HG03565 (cell line): Measurements from ENCODE around the gene KRT33B.
"Not testable (repeated sequence)": the region's sequence is repeated elsewhere in the genome, so short reads cannot be mapped to it uniquely, and the experiment has no call there.

Source experiments
- ATAC-seq: cut with Tn5 transposase; IDR thresholded peaks from one replicate; pipeline ENCODE4 v1.9.1; 2021; ENCODE audit warnings: mild to moderate bottlenecking, moderate library complexity; ENCODE audit not compliant: unreplicated experiment

Gene KRT33B

GRCh38 chr17:41350381-41350878, 19.2 kb downstream of the KRT33B start, which contains the start of gene KRT33A:
TSS of gene KRT33A (minus strand) at chr17:41350828. CDS start at chr17:41350767, 61 bp downstream.
- ATAC-seq: not testable (repeated sequence)

DNA sequence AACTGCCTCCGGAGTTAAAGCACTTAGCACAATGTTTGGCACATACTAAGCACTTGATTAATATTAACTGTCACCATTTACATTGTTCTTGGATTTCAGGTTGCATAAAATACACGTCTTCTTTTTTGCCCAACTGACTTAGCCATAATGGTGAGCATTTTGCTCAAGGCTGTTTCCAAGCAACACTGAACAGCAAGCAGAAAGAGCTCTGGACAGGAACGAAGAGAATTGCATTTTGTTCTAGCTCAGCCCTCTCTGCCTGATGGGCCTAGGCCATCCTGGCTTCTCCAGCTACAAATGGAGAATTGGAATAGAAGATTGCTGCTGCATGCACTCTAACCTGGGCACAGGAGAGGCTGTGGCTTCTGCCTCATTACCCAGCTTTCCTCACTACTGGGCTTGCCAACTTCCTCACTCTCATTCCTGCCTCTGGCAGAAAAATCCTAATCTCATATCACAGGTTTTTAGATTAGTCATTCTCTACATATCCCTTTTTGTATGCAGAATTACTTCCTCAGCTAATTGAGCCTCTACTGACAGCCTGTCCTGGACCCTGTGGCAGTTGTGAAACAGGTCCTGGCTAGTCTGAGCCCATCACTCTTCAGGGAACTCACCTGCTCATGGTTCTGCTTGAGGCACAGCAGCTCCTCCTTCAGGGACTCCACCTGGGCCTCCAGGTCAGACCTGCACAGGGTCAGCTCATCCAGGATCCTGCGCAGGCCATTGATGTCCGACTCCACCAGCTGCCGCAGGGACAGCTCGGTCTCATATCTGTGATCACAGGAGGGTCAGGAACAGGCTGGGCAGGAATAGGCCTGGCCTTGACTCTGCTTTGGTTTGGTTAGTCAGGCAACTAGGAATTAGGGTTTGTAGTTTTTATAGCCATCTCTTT, 21.5 kb downstream of the KRT33B start:
- no peak for ATAC-seq

- not testable (repeated sequence) for ATAC-seq
Observed at GRCh38 chr17:41346421-41346820, 23.2 kb downstream of the KRT33B start.

GRCh38 chr17:41345992-41346391, 23.6 kb downstream of the KRT33B start:
- no peak for ATAC-seq

DNA sequence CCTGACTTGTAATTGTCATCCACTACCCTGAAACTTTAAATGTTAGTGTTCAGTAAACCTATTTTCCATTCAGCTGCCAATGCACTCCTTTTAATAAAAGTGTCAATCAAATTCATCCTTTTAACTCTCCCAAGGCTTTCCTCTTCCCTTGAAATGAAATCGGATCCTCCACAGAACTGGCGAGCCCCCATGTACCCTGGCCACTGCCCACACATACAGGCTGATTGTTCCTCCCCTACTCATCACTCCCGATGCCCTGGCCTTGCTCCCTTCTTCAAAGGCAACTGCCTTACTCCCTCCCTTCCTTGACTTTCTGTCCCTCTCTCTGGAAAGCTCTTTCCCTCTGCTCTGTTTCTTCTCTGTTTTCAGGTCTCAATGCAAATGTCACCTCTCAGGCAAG, 26.6 kb downstream of the KRT33B start:
- no peak for ATAC-seq

DNA sequence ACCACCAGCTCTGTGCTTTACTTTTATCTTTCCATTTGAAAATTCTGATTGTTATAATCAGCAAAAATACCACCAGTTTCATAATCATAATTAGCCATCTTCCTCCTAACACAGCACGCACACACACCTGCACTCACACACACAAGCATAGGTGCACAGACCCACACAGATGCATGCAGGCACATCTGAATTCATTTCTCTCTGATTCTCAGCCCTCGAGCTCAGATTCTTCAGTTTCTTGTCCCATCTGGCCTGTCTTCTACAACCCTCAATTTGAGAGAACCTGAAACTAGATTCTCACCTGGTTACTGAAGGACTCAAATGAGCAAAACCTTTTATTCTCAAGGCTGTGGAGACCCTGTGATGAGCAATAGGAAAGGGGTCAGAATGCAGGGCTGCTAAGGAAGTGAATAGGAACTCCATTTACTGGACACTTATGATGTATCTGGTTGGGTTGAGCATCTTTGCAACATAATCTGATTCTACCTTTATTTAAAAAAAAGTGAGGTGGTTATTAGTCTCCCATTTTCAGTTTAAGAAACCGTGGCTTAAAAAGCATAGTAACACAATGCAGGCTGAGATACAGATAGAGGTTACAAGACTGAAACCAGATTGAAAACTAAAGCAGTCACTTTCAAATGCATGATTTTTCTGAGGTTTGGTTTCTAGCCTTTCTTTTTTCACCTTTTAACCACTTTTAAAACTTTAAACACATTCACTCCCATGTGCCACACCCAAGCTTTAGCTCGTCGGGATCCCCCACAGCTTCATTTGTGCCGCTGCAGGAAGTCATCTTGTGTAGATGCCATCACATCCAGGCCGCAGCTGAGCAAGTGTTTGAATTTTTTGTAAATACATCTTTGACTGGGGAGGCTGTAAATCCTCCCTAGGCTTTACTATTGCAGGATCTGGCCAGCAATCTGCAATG, 28.4 kb downstream of the KRT33B start:
- ATAC-seq: no peak

DNA sequence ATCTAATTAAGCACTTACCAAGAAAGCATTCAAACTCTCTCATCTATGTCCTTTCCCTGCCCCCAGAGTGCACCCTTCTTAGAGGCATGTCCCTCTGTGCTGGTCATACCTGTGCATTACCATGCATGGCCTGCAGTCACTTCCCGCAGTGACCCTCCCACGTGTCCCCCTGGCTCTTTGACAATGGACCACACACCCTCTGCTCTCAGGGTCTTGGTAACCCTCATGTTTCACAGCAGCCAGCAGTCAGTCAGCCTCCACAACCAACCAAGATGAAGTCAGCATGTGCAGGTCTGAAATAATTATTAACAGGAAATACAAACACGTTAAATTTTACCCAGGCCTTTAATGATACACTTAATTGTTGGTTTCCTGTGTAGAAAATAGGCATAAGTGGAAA, 29.1 kb downstream of the KRT33B start:
- ATAC-seq: no peak

- ATAC-seq: no peak
Observed at GRCh38 chr17:41339571-41340172, 29.9 kb downstream of the KRT33B start.

- ATAC-seq: no peak
Observed at GRCh38 chr17:41338961-41339485, 30.6 kb downstream of the KRT33B start.

DNA sequence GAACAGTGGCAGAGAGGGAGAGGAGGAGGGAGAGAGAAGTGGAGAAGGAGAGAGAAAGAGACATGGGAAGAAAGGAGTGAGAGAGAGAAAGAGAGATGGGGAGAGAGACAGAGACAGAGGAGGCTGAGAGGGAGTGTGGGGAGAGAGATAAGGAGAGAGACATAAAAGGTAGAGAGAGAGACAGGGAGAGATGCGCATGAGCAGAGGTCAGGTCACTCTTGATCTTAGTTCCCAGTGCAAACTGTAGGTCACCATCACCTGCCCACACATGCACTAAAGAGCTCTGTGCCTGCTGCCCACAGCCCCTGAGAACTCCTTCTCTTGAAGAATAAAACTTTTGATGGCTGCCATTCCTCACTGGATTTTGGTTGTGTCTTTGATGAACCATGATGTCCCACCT, 33.9 kb downstream of the KRT33B start:
- ATAC-seq: no peak

DNA sequence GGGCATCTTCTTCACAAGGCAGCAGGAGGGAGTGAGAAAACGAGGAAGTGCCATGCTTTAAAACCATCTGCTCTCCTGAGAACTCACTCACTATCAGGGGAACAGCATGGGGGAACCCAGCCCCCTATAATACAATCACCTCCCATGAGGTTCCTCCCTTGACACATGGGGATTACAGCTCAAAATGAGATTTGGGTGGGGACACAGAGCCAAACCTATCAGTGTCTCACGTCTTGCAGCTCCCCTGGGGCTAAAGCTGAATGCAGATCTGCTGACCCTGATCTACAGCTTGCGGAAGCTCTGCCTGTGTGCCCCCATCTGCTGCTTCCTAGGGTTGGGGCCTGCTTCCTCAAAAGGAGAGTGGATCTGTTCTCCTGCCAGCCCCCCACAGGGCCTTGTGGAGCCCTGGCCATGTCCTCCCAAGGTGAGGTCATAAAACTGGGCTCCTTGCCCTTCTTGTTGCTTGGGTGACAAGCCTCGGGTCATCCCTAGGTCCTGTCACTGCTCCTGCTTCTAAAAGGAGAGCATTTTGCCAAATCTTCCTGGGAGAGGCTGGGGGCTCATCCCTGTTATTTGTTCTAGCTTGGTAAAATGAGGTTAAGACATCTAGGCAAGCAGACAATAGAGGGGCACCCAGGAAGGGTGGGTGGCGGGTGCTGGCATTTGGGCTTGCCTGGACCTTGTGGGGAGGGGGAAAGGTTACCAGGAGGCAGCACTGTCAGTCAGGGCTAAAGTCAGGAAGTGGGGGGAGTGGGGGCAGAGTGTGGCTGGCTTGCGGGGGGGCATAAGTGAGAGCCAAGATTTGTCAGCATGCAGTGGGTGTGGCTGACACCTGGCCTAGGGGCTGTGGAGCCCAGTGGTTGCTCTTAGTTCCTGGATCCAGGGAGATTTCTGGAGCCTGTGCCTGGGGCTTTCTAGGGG, 35.0 kb downstream of the KRT33B start:
- no peak for ATAC-seq

- no peak for ATAC-seq
Observed at GRCh38 chr17:41333836-41334235, 35.8 kb downstream of the KRT33B start.

DNA sequence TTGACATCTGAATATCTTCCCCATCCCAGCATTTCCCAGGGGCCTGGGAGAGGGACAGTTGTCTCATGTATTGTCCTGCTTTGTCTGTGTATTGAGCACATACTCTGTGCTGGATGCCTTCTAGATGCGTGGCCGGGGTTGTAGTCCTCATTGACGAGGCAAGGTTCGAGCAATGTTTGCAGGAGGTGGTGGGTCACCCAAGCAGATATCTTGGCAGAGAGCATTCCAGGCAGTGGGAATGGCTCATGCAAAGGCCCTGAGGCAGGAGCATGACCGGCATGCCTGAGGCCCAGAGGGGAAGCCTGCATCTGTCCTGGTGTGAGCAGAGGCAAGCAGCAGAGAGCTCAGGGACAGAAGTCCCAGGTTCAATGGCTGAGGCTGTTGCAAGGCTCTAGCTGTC, 36.5 kb downstream of the KRT33B start:
- no peak for ATAC-seq

GRCh38 chr17:41332239-41332638, 37.4 kb downstream of the KRT33B start:
- ATAC-seq: no peak

DNA sequence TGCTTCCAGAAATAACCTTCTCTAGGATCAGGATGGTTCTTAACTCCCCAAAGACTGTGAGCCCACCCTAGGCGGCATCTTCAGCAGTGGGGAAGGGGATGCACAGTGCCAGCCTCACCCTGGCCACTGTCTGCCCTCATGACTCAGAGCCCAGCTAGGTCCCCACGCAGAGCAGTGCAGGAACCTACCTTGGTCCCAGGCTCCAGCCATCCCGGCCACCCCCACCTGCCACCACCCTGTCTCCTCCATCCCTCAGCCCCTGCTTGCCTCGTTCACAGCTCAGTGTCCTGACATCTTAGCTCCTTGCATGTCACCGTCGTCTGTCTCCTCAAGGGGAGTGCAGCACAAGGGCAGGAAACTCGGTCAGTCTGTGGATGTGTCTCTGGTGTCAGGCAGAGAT, 38.0 kb downstream of the KRT33B start:
- ATAC-seq: no peak

DNA sequence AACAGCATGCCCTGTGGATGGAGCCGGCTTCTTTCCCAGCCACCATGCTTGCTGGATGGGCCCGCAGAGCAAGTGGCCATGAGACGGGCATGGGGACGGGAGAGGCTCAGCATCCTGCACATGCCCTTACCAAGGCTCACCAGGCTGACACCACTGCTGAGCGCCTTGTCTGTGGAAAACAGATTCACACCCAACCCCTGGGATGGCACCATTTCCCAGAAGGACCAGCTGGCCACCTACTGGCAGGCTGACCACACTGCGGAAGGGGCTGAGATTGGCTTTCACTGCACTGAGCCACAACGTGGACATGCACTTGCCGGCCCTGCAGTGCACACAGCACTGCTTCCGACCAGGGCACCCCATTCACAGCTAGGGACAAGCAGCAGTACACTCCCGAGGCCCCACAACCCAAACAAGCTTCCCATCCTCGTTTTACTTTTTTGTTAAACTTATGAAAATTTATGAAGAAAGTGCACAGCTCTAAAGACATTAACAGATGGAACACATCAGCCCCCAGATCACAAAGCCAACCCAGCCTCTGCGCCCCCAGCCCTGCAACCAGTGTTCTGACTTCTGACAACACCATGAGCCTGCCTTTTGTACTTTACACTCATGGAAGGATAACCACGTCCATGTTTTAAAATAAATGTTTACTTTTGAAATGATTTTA, 40.2 kb downstream of the KRT33B start:
- ATAC-seq: no peak

- ATAC-seq: no peak
Observed at GRCh38 chr17:41328207-41328606, 41.4 kb downstream of the KRT33B start.

DNA sequence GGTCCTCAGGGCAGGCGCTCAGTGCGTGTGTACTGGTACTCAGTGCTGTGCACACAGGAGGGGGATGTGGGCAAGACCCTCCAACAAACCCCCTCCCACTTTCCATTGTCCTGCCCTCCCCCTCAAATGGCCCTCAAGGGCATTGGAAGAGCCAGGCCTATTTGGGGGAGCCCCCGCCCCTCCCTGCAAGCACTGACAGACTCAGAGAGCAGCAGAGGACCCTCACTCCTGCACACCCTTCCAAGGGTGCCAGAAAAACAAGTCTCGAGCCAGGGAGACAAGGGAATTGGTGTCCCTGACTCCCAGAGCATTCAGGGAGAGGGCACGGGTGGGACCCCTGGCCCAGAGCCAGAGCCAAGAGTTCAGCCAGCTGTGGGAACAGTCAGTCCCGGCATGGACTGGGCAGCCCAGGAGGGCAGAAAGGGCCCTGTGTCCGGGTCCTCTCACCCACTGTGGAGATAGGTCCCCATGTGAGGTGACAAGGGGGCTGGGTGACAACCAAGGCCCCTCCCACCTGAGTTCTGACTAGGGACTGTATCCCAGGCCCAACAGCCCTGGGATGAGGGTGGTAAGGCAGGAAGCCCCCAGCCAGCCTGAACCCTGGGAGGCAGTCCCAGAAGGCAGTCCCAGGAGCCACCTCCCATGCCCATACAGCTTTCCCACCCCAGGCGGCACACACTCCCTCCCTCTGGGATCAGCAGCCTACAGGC, 42.0 kb downstream of the KRT33B start:
- no peak for ATAC-seq
